Measurements from ENCODE around the gene MPDZ.

MPDZ gene

GRCh38 chr9:13284011-13284410 lies 4.5 kb upstream of the MPDZ start:
- Histone ChIP-seq H3K36me3 (replicated peaks; ENCODE audit: low read depth, low read length) (no peaks in the 10 kb centered on the region), H2AFZ (ENCODE audit: low read depth, low read length) (no peak overlapping the region), H3K4me2 (ENCODE audit: low read length) (no peak overlapping the region), H3K27ac (ENCODE audit: low read length) (no peak overlapping the region), H3K4me3 (ENCODE audit: low read length) (no peak overlapping the region), H3K9me3 (ENCODE audit: insufficient read depth, low read length) (no peaks in the 10 kb centered on the region), H4K20me1 (ENCODE audit: insufficient read depth, low read length) (no peaks in the 10 kb centered on the region), H3K9ac (ENCODE audit: low read length) (no peak overlapping the region), H3K27me3 (ENCODE audit: low read depth, low read length) (no peaks in the 10 kb centered on the region), H3K4me1 (ENCODE audit: low read length) (no peaks in the 10 kb centered on the region), H3K79me2 (ENCODE audit: low read length) (no peaks in the 10 kb centered on the region)
- TF ChIP-seq, protein P1, sequence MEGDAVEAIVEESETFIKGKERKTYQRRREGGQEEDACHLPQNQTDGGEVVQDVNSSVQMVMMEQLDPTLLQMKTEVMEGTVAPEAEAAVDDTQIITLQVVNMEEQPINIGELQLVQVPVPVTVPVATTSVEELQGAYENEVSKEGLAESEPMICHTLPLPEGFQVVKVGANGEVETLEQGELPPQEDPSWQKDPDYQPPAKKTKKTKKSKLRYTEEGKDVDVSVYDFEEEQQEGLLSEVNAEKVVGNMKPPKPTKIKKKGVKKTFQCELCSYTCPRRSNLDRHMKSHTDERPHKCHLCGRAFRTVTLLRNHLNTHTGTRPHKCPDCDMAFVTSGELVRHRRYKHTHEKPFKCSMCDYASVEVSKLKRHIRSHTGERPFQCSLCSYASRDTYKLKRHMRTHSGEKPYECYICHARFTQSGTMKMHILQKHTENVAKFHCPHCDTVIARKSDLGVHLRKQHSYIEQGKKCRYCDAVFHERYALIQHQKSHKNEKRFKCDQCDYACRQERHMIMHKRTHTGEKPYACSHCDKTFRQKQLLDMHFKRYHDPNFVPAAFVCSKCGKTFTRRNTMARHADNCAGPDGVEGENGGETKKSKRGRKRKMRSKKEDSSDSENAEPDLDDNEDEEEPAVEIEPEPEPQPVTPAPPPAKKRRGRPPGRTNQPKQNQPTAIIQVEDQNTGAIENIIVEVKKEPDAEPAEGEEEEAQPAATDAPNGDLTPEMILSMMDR (IDR thresholded peaks at IDR 0.05; ENCODE audit: low read depth, low read length), result no peak
- TF ChIP-seq EZH2phosphoT487 (IDR thresholded peaks at IDR 0.05; ENCODE audit: low read depth), result no peak

- H3K27ac ChIP-seq (ENCODE audit: low read length), result no peak overlapping the region
- no peak for TF ChIP-seq EZH2phosphoT487 (IDR thresholded peaks at IDR 0.05; ENCODE audit: low read depth)
- TF ChIP-seq, protein P1 (IDR thresholded peaks at IDR 0.05; ENCODE audit: low read depth, low read length), result no peak
- H3K4me2 ChIP-seq (ENCODE audit: low read length), result no peak overlapping the region
- no peaks in the 10 kb centered on the region for H3K36me3 ChIP-seq (replicated peaks; ENCODE audit: low read depth, low read length)
- no peaks in the 10 kb centered on the region for H4K20me1 ChIP-seq (ENCODE audit: insufficient read depth, low read length)
- no peaks in the 10 kb centered on the region for H3K79me2 ChIP-seq (ENCODE audit: low read length)
- no peaks in the 10 kb centered on the region for H3K9me3 ChIP-seq (ENCODE audit: insufficient read depth, low read length)
- H3K4me3 ChIP-seq (ENCODE audit: low read length), result no peak overlapping the region
- no peak overlapping the region for H3K9ac ChIP-seq (ENCODE audit: low read length)
- H3K27me3 ChIP-seq (ENCODE audit: low read depth, low read length), result no peaks in the 10 kb centered on the region
- H3K4me1 ChIP-seq (ENCODE audit: low read length), result no peaks in the 10 kb centered on the region
- no peak overlapping the region for H2AFZ ChIP-seq (ENCODE audit: low read depth, low read length)
Measured at GRCh38 chr9:13282998-13283397, 3.5 kb upstream of the MPDZ start.

DNA sequence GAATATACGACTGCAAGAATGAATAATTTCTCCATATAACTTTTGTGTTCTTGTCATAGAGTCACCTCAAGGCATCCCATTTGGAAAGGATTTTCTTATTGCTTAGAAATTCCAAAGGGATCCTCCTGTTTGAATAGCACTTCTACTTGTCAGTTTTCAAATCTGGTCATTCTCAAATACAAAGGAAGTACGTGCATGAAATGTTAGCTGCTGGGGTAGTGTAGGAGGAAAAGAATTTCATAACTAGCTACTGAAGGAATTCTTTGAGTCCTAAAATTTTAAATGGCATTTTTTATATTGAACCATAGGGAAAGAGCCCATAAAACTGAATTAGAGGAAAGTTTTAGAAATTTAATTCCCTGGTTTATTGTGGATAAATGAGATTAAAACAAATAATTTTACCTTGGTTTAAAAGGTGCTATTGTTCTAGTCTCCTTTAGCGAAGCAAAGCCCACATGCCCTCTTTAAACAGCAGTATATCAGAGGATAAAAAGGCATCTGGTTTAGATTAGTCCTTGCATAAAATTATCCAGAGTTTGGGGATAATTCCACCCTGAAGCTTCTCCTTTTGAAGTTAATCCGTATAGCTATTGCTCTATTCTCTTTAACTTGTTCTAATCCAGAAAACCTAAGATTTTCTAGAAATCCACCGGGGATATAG lies 2.0 kb upstream of the MPDZ start:
- Histone ChIP-seq H3K9me3 (ENCODE audit: insufficient read depth, low read length) (no peaks in the 10 kb centered on the region), H4K20me1 (ENCODE audit: insufficient read depth, low read length) (no peaks in the 10 kb centered on the region), H3K27me3 (ENCODE audit: low read depth, low read length) (no peaks in the 10 kb centered on the region), H3K4me1 (ENCODE audit: low read length) (no peaks in the 10 kb centered on the region), H3K79me2 (ENCODE audit: low read length) (no peaks in the 10 kb centered on the region), H3K4me2 (ENCODE audit: low read length) (no peak overlapping the region), H3K9ac (ENCODE audit: low read length) (no peak overlapping the region), H3K4me3 (ENCODE audit: low read length) (no peak overlapping the region), H3K27ac (ENCODE audit: low read length) (no peak overlapping the region), H2AFZ (ENCODE audit: low read depth, low read length) (no peak overlapping the region), H3K36me3 (replicated peaks; ENCODE audit: low read depth, low read length) (no peaks in the 10 kb centered on the region)
- no peak for TF ChIP-seq EZH2phosphoT487 (IDR thresholded peaks at IDR 0.05; ENCODE audit: low read depth)
- TF ChIP-seq, protein P1 (IDR thresholded peaks at IDR 0.05; ENCODE audit: low read depth, low read length), result no peak

DNA sequence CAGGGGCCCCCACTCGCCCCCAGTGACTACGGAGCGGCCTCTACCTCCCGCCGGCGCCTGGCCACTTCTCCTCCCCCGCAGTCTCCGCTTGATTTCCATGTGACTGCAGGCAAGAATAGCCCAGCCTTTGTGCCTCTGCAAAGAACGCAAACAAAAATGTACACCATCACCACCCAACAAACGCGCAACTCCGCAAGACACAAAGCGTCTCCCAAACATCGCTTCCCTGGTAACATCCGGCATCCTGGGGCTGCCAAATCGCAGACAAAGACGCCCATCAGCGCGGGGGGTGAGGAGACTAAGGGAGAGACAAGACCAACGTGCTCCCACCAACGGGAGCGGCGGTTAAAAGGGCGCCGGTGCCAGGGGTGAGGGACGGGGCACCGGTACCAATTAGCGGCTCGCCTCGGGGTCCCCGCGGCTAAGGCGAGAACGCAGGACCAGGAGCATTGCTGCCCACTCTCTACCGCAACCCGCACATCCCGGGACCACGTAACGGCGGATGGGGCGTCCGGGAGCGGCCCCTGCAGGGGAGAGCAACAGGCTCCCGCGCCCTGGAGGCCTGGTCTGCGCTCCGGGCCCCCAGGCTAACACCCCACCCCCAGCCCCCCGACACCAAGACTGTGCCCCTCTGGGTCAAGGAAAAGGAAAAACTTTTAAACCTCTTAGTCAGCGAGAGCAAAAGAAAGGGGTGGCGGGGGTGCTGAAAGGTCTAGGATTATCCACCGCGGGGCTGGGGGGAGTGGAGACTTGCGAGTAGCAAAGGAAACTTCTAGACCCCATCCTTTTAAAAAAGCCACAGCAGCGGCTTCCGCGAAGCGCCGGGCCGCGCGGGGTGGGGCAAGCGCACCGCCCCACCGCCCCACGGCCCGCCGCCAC lies 885 bp downstream of the MPDZ start:
- Histone ChIP-seq H3K27me3 (ENCODE audit: low read depth, low read length) (no peaks in the 10 kb centered on the region), H3K9me3 (ENCODE audit: insufficient read depth, low read length) (no peaks in the 10 kb centered on the region), H2AFZ (ENCODE audit: low read depth, low read length) (no peak overlapping the region), H3K4me2 (ENCODE audit: low read length) (no peak overlapping the region), H3K9ac (ENCODE audit: low read length) (no peak overlapping the region), H3K4me1 (ENCODE audit: low read length) (no peaks in the 10 kb centered on the region), H3K79me2 (ENCODE audit: low read length) (no peaks in the 10 kb centered on the region), H3K27ac (ENCODE audit: low read length) (no peak overlapping the region), H3K4me3 (ENCODE audit: low read length) (no peak overlapping the region), H4K20me1 (ENCODE audit: insufficient read depth, low read length) (no peaks in the 10 kb centered on the region), H3K36me3 (replicated peaks; ENCODE audit: low read depth, low read length) (no peaks in the 10 kb centered on the region)
- TF ChIP-seq, protein P1 (IDR thresholded peaks at IDR 0.05; ENCODE audit: low read depth, low read length), result no peak
- TF ChIP-seq EZH2phosphoT487 (IDR thresholded peaks at IDR 0.05; ENCODE audit: low read depth), result no peak

Measured in OCI-LY3 (cell line).